HepG2 (cell line): ENCODE measurements around the gene ABCA4. TPM values are rescaled to one million over a fixed set of nuclear protein-coding genes. Genes with fewer than 3 reads are reported as not detected.

Experiments used
- ARID3A ChIP-seq: IDR thresholded peaks from 2 replicates; pipeline ENCODE4 v1.6.1; 2012; ENCODE audit warnings: low read depth, low read length, improper control_type of control experiment
- BORCS8-MEF2B ChIP-seq: sonication (generic); formaldehyde crosslinking; IDR thresholded peaks from 2 replicates; pipeline ENCODE4 v1.8.0; 2022; ENCODE audit warnings: mild to moderate bottlenecking, missing genetic modification reagents
- CBX1 ChIP-seq: IDR thresholded peaks from one replicate; pipeline ENCODE4 v1.6.1; 2016; ENCODE audit warnings: antibody characterized with exemption, low read depth
- GABPA ChIP-seq, 2 experiments: IDR thresholded peaks; 2 replicates each; pipeline ENCODE4 v1.6.1; 2011 to 2016; ENCODE audit warnings: low read depth in 2 of 2, low read length in 1 of 2, missing biosample characterization in 1 of 2, missing genetic modification characterization in 1 of 2
- GFI1 ChIP-seq: sonication (generic); formaldehyde crosslinking; IDR thresholded peaks from 2 replicates; pipeline ENCODE4 v1.5.0; 2020; ENCODE audit warnings: missing genetic modification reagents, mild to moderate bottlenecking, borderline replicate concordance
- KAT8 ChIP-seq: IDR thresholded peaks from 2 replicates; pipeline ENCODE4 v1.6.1; 2016; ENCODE audit warnings: missing genetic modification reagents, missing compliant biosample characterization
- KDM5A ChIP-seq: fragments of 200-600 bp; sonication (generic); IDR thresholded peaks from 2 replicates; pipeline ENCODE4 v1.7.0; 2018; ENCODE audit warnings: antibody characterized with exemption, mild to moderate bottlenecking, low read length, borderline replicate concordance
- NCOA1 ChIP-seq: sonication (generic); formaldehyde crosslinking; IDR thresholded peaks from 2 replicates; pipeline ENCODE4 v1.9.0; 2021; ENCODE audit warnings: missing genetic modification reagents
- NCOA2 ChIP-seq: sonication (generic); formaldehyde crosslinking; IDR thresholded peaks from 2 replicates; pipeline ENCODE4 v1.8.0; 2022; ENCODE audit warnings: inconsistent platforms
- PHB2 ChIP-seq: fragments of 450-650 bp; IDR thresholded peaks from 2 replicates; pipeline ENCODE4 v1.6.1; 2018; ENCODE audit not compliant: partially characterized antibody
- ZFP36L1 ChIP-seq: sonication (generic); formaldehyde crosslinking; IDR thresholded peaks from 2 replicates; pipeline ENCODE4 v1.8.0; 2022; ENCODE audit warnings: mild to moderate bottlenecking, missing genetic modification reagents, moderate library complexity
- ZIK1 ChIP-seq: sonication (generic); formaldehyde crosslinking; IDR thresholded peaks from 2 replicates; pipeline ENCODE4 v1.5.0; 2020; ENCODE audit warnings: mild to moderate bottlenecking, low read depth, missing genetic modification reagents, borderline replicate concordance
- ZNF317 ChIP-seq: sonication (generic); formaldehyde crosslinking; IDR thresholded peaks from 2 replicates; pipeline ENCODE4 v1.5.0; 2020; ENCODE audit warnings: mild to moderate bottlenecking, missing genetic modification reagents
- ZNF543 ChIP-seq: sonication (generic); formaldehyde crosslinking; IDR thresholded peaks from 2 replicates; pipeline ENCODE4 v1.4.0; 2020; ENCODE audit warnings: mild to moderate bottlenecking, missing genetic modification reagents
- ZNF784 ChIP-seq: sonication (generic); formaldehyde crosslinking; IDR thresholded peaks from 2 replicates; pipeline ENCODE4 v1.5.1; 2020; ENCODE audit warnings: missing genetic modification reagents, mild to moderate bottlenecking, borderline replicate concordance
- ZNF788 ChIP-seq: sonication (generic); formaldehyde crosslinking; IDR thresholded peaks from 2 replicates; pipeline ENCODE4 v1.5.0; 2020; ENCODE audit warnings: mild to moderate bottlenecking, missing genetic modification reagents, borderline replicate concordance
- polyA plus RNA-seq, 8 experiments: library from polyadenylated mRNA; depleted of rRNA in 3 of 8; stranded (reverse) in 7 of 8; unstranded in 1 of 8; fragments of >200 nt; fragmentation: Illumina TruSeq in 4 of 8; extraction: Trizol in 4 of 8; gene quantifications; 2 replicates each; pipeline versions ENCODE4 v1.2.1 to v1.2.3, GENCODE V29; 2011 to 2016; ENCODE audit warnings: low read depth in 4 of 8, missing spikeins in 1 of 8, mixed read lengths in 1 of 8; ENCODE audit not compliant: insufficient read depth in 1 of 8
- total RNA-seq, 5 experiments: library from RNA; depleted of rRNA; stranded (reverse); fragments of >200 nt; fragmentation: Illumina TruSeq; extraction: Trizol; gene quantifications; 2 replicates each; pipeline ENCODE4 v1.2.3, GENCODE V29; 2016; ENCODE audit warnings: low read depth in 1 of 5
- TF ChIP-seq, protein P1 (sequence below): sonication (generic); formaldehyde crosslinking; IDR thresholded peaks from 2 replicates; pipeline ENCODE4 v1.5.0; 2020; ENCODE audit warnings: mild to moderate bottlenecking, missing genetic modification reagents
- TF ChIP-seq, protein P2 (sequence below): sonication (generic); formaldehyde crosslinking; IDR thresholded peaks from 2 replicates; pipeline ENCODE4 v1.5.0; 2020; ENCODE audit warnings: mild to moderate bottlenecking, missing genetic modification reagents, borderline replicate concordance
- TF ChIP-seq, protein P3 (sequence below): sonication (generic); formaldehyde crosslinking; conservative IDR thresholded peaks from 2 replicates; pipeline ENCODE4 v1.4.0; 2020; ENCODE audit warnings: missing genetic modification reagents

ABCA4 gene
- total and polyA plus RNA-seq, 2 of the 13 experiments (the other 11 are each of a cell fraction or from before 2014, with no cell fraction given) = 0.24 to 0.67 TPM

DNA sequence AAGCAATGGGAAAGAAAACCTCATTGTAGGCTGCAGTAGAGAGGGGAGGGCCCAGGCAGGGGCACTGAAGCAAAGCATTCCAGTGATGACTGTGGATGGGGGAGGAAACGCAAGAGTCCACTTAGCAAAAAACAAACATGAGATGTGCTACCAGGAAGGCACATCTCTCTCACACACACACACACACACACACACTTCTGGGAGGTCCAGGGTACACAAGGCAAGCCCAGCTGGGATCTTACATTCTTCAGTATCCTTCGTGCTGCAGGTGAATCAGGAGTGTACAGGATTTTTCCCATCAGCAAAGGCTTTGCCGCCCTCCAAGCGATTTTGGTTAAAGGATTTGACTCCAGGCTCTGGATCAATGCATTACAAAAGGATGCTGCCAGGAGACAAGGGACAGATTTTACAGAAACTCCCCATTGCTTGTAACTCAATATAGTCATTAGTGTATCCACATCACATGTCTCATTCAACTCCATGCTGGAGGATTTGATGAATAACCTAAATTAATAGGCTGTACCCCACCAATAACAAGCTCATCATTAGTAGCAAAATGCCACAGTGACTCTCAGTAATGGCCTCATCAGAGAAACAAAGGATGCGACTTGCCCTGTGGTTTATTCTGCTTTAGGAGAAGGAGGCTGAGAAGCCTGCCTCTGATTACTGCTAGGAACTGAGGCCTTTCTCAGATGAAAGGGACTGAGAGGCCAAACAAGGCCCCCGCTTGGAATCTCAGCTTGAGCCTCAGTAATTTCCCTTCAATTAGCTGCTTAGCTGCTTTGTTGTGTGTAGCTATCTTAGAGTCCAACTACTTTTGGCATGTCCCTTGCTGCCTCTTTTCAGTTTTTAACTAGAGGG lies 41.6 kb downstream of the ABCA4 start (continued):
- TF ChIP-seq, protein P1, sequence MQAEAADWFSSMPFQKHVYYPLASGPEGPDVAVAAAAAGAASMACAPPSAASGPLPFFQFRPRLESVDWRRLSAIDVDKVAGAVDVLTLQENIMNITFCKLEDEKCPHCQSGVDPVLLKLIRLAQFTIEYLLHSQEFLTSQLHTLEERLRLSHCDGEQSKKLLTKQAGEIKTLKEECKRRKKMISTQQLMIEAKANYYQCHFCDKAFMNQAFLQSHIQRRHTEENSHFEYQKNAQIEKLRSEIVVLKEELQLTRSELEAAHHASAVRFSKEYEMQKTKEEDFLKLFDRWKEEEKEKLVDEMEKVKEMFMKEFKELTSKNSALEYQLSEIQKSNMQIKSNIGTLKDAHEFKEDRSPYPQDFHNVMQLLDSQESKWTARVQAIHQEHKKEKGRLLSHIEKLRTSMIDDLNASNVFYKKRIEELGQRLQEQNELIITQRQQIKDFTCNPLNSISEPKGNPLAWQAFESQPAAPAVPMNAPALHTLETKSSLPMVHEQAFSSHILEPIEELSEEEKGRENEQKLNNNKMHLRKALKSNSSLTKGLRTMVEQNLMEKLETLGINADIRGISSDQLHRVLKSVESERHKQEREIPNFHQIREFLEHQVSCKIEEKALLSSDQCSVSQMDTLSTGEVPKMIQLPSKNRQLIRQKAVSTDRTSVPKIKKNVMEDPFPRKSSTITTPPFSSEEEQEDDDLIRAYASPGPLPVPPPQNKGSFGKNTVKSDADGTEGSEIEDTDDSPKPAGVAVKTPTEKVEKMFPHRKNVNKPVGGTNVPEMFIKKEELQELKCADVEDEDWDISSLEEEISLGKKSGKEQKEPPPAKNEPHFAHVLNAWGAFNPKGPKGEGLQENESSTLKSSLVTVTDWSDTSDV (CRISPR knock-in tag) = no peak
- TF ChIP-seq, protein P2, sequence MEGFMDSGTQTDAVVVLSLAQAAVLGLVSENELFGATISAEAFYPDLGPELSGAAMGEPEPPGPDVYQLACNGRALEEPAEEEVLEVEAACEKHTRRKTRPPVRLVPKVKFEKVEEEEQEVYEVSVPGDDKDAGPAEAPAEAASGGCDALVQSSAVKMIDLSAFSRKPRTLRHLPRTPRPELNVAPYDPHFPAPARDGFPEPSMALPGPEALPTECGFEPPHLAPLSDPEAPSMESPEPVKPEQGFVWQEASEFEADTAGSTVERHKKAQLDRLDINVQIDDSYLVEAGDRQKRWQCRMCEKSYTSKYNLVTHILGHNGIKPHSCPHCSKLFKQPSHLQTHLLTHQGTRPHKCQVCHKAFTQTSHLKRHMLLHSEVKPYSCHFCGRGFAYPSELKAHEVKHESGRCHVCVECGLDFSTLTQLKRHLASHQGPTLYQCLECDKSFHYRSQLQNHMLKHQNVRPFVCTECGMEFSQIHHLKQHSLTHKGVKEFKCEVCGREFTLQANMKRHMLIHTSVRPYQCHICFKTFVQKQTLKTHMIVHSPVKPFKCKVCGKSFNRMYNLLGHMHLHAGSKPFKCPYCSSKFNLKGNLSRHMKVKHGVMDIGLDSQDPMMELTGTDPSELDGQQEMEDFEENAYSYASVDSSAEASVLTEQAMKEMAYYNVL = no peak
- TF ChIP-seq ARID3A (no peak), ZIK1 (CRISPR knock-in tag) (no peak), KAT8 (no peak), NCOA1 (CRISPR knock-in tag) (no peak), KDM5A (no peak), ZFP36L1 (CRISPR knock-in tag) (no peak), NCOA2 (peak; percentile 56), ZNF784 (CRISPR knock-in tag) (no peak), PHB2 (no peak), BORCS8-MEF2B (no peak), ZNF543 (CRISPR knock-in tag) (no peak), GFI1 (CRISPR knock-in tag) (no peak), CBX1 (no peak), GABPA (IDR thresholded peaks at IDR 0.05; ENCODE audit: low read depth, low read length) (no peak), GABPA (CRISPR knock-in tag; IDR thresholded peaks at IDR 0.05; ENCODE audit: low read depth) (no peak), ZNF788 (CRISPR knock-in tag) (no peak; the same call in 1 of the 2 replicates), ZNF317 (CRISPR knock-in tag) (no peak)
- TF ChIP-seq, protein P3, sequence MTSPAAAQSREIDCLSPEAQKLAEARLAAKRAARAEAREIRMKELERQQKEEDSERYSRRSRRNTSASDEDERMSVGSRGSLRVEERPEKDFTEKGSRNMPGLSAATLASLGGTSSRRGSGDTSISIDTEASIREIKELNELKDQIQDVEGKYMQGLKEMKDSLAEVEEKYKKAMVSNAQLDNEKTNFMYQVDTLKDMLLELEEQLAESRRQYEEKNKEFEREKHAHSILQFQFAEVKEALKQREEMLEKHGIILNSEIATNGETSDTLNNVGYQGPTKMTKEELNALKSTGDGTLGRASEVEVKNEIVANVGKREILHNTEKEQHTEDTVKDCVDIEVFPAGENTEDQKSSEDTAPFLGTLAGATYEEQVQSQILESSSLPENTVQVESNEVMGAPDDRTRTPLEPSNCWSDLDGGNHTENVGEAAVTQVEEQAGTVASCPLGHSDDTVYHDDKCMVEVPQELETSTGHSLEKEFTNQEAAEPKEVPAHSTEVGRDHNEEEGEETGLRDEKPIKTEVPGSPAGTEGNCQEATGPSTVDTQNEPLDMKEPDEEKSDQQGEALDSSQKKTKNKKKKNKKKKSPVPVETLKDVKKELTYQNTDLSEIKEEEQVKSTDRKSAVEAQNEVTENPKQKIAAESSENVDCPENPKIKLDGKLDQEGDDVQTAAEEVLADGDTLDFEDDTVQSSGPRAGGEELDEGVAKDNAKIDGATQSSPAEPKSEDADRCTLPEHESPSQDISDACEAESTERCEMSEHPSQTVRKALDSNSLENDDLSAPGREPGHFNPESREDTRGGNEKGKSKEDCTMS (CRISPR knock-in tag) = no peak
